T-helper 17 cell (primary cell): ENCODE data around the gene FRMD4B. TPM values are rescaled to one million over a fixed set of nuclear protein-coding genes. Genes with fewer than 3 reads are reported as not detected.

Experiments
- ATAC-seq: fragments of 150-1000 bp; cut with Tn5 transposase; 2 replicates; pipeline ENCODE4 v1.10.0; 2021; ENCODE audit warnings: mild to moderate bottlenecking, moderate library complexity
- DNase-seq, 3 donors: peaks; one replicate each; pipeline versions ENCODE4 v3.0.0 to v3.0.0-alpha.2; 2020 to 2021
- H3K9me3 ChIP-seq: one replicate; pipeline ENCODE4 v1.7.0; 2013; ENCODE audit warnings: low read length, mild to moderate bottlenecking; ENCODE audit not compliant: control insufficient read depth, poor library complexity, severe bottlenecking
- H3K27ac Mint-ChIP-seq: one replicate; pipeline ENCODE4 v1.8.0; 2022; ENCODE audit warnings: mild to moderate bottlenecking, moderate library complexity, mixed read lengths
- H3K27me3 Mint-ChIP-seq: one replicate; pipeline ENCODE4 v1.8.0; 2022; ENCODE audit warnings: mixed read lengths
- H3K36me3 Mint-ChIP-seq: one replicate; pipeline ENCODE4 v1.8.0; 2022; ENCODE audit warnings: low read depth, mixed read lengths
- H3K4me1 Mint-ChIP-seq: one replicate; pipeline ENCODE4 v1.8.0; 2022; ENCODE audit warnings: mild to moderate bottlenecking, mixed read lengths
- H3K4me3 Mint-ChIP-seq: one replicate; pipeline ENCODE4 v1.8.0; 2022; ENCODE audit warnings: mild to moderate bottlenecking, moderate library complexity, mixed read lengths
- total RNA-seq, 4 donors: library from RNA in 2 of 4; stranded (reverse) in 2 of 4; gene quantifications; one replicate each; pipeline ENCODE4 v1.2.3 and lab custom pipeline; 2022 to 2026

The FRMD4B gene
- total RNA-seq, 2 donors from 2014 or later = 25.6 to 36.6 TPM

DNA sequence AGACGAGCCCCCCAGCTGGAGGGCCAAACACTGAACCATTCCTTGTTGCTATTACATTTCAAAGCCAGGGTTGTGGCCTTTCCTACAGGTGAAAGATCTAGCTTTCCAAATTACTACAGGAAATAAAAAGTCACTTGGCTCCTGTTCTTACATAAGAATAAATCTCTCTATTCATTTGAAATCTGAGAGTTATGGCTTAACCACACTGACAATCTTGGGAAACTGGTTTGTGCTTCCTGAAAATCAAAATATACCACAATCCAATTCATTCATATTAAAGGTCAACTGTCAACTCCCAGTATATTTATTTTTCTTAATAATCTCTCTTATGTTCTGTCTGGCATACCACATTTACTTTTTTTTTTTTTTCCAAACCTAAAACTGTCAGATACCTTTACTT is 159.8 kb downstream of the FRMD4B start:
- no peak for DNase-seq
- Mint-ChIP-seq H3K27me3 (no peaks in the 10 kb centered on the region), H3K4me1 (no peaks in the 10 kb centered on the region), H3K27ac (no peak overlapping the region), H3K4me3 (no peak overlapping the region), H3K36me3 (peaks cover 2% of the 10 kb centered on the region)
- H3K9me3 ChIP-seq = no peaks in the 10 kb centered on the region
- ATAC-seq = no peak

DNA sequence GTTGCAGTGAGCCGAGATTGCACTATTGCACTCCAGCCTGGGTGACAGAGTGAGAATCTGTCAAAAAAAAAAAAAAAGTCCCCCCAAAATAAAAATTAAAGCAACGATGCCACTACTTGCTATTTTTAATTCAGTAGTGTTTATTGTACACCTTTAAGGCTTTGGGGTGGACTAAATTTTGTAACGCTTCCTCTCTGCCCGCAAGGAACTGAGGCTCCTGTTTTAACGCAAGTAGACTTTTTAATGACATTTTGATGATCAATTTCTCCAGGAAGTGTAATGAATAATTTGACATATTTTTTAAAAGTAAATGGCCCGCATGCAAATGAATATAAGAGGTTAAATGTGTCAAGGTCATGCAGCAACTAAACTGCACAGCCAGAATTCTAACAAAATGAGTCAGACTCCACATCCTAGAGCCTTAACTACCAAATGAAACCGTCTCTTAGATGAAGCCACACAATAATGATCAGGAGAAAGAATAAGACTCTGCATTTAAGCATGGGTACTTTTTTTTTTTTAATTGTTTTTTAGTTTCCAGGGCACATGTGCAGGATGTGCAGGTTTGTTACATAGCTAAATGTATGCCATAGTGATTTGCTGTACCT is 166.7 kb downstream of the FRMD4B start:
- H3K4me3 Mint-ChIP-seq = no peak overlapping the region
- no peaks in the 10 kb centered on the region for H3K9me3 ChIP-seq
- no peak for ATAC-seq
- DNase-seq = no peak
- H3K36me3 Mint-ChIP-seq = peaks cover 3% of the 10 kb centered on the region
- H3K4me1 Mint-ChIP-seq = peaks cover 3% of the 10 kb centered on the region
- H3K27me3 Mint-ChIP-seq = peaks cover 4% of the 10 kb centered on the region
- H3K27ac Mint-ChIP-seq = no peak overlapping the region

DNA sequence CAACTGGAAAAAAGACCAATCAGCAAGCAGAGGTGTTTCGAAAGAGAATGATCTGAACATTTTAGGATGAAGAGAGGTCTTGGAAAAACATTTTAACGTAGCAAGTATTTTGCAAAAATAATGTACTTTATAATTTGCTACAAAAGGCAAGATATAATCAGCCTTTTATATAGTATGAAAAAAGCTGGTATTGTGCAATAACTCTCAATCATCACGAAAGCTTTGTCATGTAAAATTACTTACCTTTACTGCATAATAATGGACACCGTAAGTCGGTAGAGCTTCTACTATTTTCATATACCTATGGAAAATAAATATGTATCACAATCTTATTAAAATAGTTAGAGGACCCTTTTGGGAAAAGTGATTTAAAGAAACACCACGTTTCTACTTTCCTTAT is 167.8 kb downstream of the FRMD4B start:
- Mint-ChIP-seq H3K36me3 (peaks cover 3% of the 10 kb centered on the region), H3K4me1 (peaks cover 3% of the 10 kb centered on the region), H3K4me3 (no peak overlapping the region), H3K27me3 (peaks cover 4% of the 10 kb centered on the region), H3K27ac (no peak overlapping the region)
- DNase-seq (no peak), ATAC-seq (no peak)
- no peaks in the 10 kb centered on the region for H3K9me3 ChIP-seq

DNA sequence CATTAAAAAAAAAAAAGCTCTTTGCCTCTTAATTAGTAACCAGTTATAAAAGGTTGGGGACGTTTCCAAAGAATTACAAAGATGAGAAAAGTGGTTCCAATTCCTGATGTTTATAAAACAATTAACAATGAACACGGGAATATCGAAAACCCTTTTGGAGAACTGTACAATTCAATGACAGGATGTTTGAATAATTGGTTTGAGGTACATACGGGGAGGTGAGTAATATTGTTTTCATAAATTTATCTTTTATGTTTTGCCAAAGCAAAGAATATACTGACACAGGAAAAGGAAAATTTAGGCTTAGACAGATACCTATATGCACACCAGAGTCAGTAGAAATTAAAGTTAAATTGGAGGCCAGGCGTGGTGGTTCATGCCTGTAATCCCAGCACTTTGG is 168.9 kb downstream of the FRMD4B start:
- ATAC-seq = no peak
- Mint-ChIP-seq H3K36me3 (peaks cover 3% of the 10 kb centered on the region), H3K27ac (no peak overlapping the region), H3K4me1 (peaks cover 3% of the 10 kb centered on the region), H3K4me3 (no peak overlapping the region), H3K27me3 (peaks cover 4% of the 10 kb centered on the region)
- no peak for DNase-seq
- H3K9me3 ChIP-seq = no peaks in the 10 kb centered on the region

DNA sequence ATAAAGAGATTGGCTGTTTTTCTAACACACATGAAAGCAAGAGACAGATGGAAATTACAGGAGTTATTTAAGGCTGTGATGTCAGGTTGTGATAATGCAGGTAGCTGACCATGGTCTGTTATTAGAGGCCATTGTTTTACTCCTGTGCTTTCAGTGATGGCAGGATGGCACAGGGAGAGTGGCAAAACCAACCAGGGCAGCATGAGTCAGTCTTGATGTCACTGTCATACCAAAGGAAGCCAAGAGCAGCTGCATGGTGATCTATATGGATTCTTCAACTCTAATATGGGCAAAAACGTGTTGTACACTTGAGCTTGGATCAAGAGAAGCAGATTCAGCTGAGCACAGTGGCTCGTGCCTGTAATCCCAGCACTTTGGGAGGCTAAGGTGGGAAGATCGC is 171.6 kb downstream of the FRMD4B start:
- H3K4me1 Mint-ChIP-seq = peaks cover 3% of the 10 kb centered on the region
- peaks cover 3% of the 10 kb centered on the region for H3K36me3 Mint-ChIP-seq
- H3K27me3 Mint-ChIP-seq = peaks cover 4% of the 10 kb centered on the region
- no peak overlapping the region for H3K27ac Mint-ChIP-seq
- H3K9me3 ChIP-seq = no peaks in the 10 kb centered on the region
- DNase-seq (no peak), ATAC-seq (no peak)
- no peak overlapping the region for H3K4me3 Mint-ChIP-seq

DNA sequence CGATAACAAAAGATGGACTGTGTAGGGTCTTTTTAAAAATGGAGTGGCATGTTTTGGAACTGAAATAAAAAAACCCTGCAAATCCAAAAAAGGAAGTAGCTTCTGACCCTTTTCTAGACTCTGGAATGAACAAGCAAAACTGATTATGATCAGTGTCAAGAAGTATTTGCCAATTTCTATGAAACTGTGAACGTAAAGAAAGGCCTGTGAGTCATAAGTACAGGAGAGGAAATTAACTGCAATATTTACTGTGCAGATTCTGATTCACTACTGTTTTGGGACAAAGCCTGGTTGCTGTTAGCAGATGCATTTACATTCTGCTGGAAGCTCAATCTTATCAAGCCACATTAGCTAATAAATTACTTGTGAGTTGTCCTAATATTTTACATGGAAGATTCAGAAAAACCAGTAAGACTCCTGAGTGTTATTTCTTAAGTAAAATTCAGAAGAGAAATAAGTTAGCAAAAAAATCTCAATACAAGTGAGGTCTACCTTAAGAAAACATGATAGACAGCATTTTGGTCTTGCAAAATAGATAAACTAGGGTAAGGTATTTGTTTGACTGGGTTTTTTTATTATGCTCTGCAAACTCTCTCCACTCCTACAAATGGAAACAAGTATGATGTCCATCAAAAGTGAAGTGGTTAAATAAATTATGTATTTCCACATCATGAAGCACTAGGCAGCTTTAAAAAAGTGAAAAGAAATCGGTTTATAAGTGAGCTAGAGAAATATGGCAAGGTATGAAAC is 173.3 kb downstream of the FRMD4B start:
- DNase-seq (no peak), ATAC-seq (peak; percentile 30)
- H3K36me3 Mint-ChIP-seq = no peaks in the 10 kb centered on the region
- no peaks in the 10 kb centered on the region for H3K9me3 ChIP-seq
- H3K4me3 Mint-ChIP-seq = no peak overlapping the region
- H3K27ac Mint-ChIP-seq = no peak overlapping the region
- peaks cover 2% of the 10 kb centered on the region for H3K4me1 Mint-ChIP-seq
- H3K27me3 Mint-ChIP-seq = no peaks in the 10 kb centered on the region

DNA sequence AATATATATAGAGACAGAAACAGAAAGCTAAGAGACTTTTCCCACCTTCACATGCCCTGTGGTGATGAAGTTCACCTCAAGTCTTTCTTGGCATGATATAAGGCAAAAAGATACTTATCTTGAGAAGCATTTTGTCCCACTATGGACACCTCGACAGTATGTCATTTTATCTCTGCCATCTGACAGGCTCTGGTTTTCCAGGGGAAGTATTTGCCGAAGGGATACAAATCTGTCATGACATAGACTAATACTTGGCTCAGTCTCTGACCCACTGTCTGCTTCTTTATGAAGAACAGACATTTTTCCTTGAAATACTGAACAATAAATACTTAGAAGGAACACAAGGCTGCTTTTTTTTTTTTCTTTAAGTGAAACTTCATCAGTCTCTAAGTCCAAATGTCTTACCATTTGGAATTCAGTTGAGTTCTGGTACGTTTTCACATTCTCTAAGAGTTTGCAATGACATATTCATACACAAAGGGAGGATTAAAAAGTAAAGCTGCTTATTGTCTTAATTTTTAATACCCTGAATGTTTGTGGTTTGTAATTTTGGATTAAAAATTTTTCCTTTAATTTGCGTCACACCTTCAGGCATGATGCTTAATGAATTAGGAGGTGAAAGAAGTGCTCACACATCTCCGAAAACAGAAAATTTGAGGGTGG is 175.7 kb downstream of the FRMD4B start:
- Mint-ChIP-seq H3K27me3 (no peaks in the 10 kb centered on the region), H3K4me1 (peaks cover 2% of the 10 kb centered on the region), H3K27ac (no peak overlapping the region), H3K36me3 (no peaks in the 10 kb centered on the region), H3K4me3 (no peak overlapping the region)
- H3K9me3 ChIP-seq = no peaks in the 10 kb centered on the region
- no peak for DNase-seq
- no peak for ATAC-seq

DNA sequence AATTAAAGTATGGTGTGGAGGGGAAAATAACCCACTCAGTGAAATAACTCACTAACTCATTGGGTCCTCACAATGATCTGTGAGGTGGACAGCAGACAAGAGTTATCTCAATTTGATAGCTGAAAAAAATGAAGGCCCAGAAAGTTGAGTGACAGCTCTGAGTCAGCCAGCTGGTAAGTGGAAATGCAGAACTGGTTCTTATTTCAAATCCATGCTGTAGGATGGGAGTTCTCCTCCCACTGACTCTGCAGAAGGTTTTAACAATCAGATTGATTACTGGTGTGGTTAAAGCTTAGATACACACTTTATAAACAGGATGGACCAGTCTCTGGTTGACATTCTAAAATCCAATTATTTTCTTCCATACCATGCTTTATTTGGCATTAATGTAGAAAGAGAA is 176.5 kb downstream of the FRMD4B start:
- ATAC-seq (no peak), DNase-seq (no peak)
- no peaks in the 10 kb centered on the region for H3K9me3 ChIP-seq
- no peaks in the 10 kb centered on the region for H3K27me3 Mint-ChIP-seq
- peaks cover 4% of the 10 kb centered on the region for H3K4me1 Mint-ChIP-seq
- no peaks in the 10 kb centered on the region for H3K36me3 Mint-ChIP-seq
- no peak overlapping the region for H3K27ac Mint-ChIP-seq
- H3K4me3 Mint-ChIP-seq = no peak overlapping the region

DNA sequence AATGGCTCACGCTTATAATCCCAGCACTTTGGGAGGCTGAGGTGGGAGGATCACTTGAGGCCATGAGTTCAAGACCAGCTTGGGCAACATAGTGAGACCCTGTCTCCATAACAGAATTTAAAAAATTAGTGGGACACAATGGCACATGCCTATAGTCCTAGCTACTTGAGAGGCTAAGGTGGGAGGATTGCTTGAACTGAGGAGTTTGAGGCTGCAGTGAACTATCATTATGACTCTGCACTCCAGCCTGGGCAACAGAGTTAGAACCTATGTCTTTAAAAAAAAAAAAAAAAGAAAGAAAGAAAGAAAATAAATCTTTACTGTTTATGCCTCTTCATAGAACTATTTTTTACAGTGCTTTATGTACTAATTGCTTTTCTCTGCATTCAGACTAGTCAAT is 178.9 kb downstream of the FRMD4B start:
- H3K36me3 Mint-ChIP-seq = no peaks in the 10 kb centered on the region
- H3K4me1 Mint-ChIP-seq = peaks cover 8% of the 10 kb centered on the region
- no peak overlapping the region for H3K27ac Mint-ChIP-seq
- H3K4me3 Mint-ChIP-seq = no peak overlapping the region
- no peaks in the 10 kb centered on the region for H3K9me3 ChIP-seq
- ATAC-seq (no peak), DNase-seq (no peak)
- H3K27me3 Mint-ChIP-seq = no peaks in the 10 kb centered on the region

DNA sequence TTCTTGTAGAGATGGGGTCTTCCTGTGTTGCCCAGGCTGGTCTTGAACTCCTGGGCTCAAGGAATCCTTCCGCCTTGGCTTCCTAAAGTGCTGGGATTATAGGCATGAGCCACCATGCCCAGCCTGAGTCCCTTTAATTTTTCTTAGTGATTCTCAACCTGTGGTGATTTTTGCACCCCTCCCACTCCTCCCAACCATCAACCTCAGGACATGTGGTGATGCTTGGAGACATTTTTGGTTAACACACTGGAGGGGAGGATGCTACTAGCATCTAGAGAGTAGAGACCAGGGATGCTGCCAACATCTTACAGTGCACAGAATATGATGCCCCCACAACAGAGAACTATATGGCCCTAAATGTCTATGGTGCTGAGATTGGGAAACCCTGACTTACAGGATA is 180.5 kb downstream of the FRMD4B start:
- peak overlapping the region; percentile 76 for H3K27ac Mint-ChIP-seq
- no peak for DNase-seq
- no peaks in the 10 kb centered on the region for H3K36me3 Mint-ChIP-seq
- no peak overlapping the region for H3K4me3 Mint-ChIP-seq
- no peak for ATAC-seq
- H3K27me3 Mint-ChIP-seq = no peaks in the 10 kb centered on the region
- H3K4me1 Mint-ChIP-seq = peaks cover 9% of the 10 kb centered on the region
- H3K9me3 ChIP-seq = no peaks in the 10 kb centered on the region

DNA sequence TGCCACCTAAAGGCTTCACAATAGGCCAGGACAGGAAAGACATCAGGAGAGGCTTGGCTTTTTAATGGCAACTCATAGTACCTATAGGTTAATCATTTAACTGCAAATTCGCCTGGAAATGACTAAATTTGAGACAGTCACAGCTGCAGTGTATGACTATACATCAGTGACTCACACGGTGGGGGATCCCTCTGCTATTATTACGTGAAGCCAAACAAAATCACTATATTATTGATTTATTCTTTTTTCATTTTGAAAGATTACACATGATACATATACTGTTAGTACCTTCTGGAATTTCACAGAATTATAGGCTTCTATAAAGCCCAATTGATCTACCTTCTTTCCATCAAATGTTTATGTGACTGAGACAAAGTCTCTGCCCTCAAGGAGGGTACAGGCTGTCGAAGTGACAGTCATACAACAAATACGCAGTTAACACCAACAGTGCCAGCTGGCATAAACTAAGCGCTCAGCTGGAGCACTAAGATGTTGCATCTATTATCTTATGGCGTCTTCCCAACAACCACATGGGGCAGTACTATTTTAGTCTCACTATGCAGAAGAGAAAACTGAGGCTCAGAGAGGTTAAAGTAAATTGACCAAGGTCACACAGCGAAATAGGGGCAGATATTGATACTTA is 181.5 kb downstream of the FRMD4B start:
- no peak for ATAC-seq
- no peak for DNase-seq
- Mint-ChIP-seq H3K27ac (peak overlapping the region; percentile 83), H3K27me3 (no peaks in the 10 kb centered on the region), H3K36me3 (no peaks in the 10 kb centered on the region), H3K4me1 (peaks cover 10% of the 10 kb centered on the region), H3K4me3 (no peak overlapping the region)
- no peaks in the 10 kb centered on the region for H3K9me3 ChIP-seq

DNA sequence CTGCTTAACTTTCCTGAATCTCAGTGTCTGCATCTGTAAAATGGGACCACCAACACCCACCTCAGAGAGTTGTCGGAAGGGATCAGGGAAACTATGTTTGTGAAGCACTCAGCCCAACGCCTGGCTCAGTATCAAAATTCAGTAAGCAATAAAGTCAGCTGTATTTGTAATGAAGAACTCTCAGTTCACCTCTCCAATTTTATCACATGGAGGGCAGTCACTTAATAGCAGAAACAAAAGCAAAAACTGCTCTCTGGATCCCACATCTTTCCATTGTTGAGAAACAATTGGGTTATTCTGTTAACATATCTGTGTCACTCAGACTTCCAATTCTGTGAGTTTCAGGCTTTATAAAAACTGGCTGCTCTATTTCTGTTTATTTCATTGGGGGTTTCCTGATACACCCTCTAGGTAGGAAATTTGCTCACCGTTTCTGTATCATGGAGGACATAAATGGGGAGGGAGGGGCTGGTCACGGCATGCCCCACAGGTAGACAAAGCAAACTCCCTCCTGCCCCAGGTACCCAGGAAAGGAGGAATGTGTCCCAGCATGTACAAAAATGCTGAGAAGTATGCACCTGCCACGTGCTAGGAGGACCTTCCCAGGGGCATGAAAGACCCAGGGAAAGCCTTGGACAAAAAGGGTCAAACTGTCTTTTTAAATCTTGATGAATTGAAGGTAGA is 182.1 kb downstream of the FRMD4B start:
- peaks cover 10% of the 10 kb centered on the region for H3K4me1 Mint-ChIP-seq
- no peaks in the 10 kb centered on the region for H3K36me3 Mint-ChIP-seq
- H3K27ac Mint-ChIP-seq = peak overlapping the region; percentile 83
- H3K9me3 ChIP-seq = no peaks in the 10 kb centered on the region
- H3K4me3 Mint-ChIP-seq = no peak overlapping the region
- no peaks in the 10 kb centered on the region for H3K27me3 Mint-ChIP-seq
- ATAC-seq (no peak), DNase-seq (no peak)

DNA sequence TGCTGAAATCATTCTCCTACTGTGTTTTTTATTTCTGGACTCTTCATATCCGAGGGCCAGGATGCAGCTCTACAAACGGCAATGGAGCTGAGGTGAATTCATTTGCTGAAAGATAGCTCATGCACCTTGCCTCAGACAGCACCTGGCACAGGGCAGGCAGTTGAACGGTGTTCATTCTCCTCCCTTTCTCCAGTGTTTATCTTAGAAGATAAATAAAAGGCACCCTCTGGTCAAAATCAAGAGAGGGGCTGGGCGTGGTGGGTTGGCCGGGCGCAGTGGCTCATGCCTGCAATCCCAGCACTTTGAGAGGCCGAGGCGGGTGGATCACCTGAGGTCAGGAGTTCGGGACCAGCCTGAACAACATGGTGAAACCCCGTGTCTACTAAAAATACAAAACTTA is 184.2 kb downstream of the FRMD4B start:
- H3K4me1 Mint-ChIP-seq = peaks cover 19% of the 10 kb centered on the region
- H3K36me3 Mint-ChIP-seq = peaks cover 2% of the 10 kb centered on the region
- no peaks in the 10 kb centered on the region for H3K27me3 Mint-ChIP-seq
- ATAC-seq (no peak), DNase-seq (no peak)
- no peak overlapping the region for H3K4me3 Mint-ChIP-seq
- no peak overlapping the region for H3K27ac Mint-ChIP-seq
- no peaks in the 10 kb centered on the region for H3K9me3 ChIP-seq
